EH (cell line): ENCODE measurements around the gene UNC13B.
"Not testable (repeated sequence)": the region's sequence is repeated elsewhere in the genome, so short reads cannot be mapped to it uniquely, and the experiment has no call there.

Experiments used
- DNase-seq: peaks from one replicate; pipeline ENCODE4 v3.0.0-alpha.2; 2015; ENCODE audit warnings: low read depth

UNC13B gene

GRCh38 chr9:35380039-35380438 lies 218.2 kb downstream of the UNC13B start:
- no peak for DNase-seq

GRCh38 chr9:35380619-35381018 lies 218.8 kb downstream of the UNC13B start:
- DNase-seq: no peak

GRCh38 chr9:35385042-35385441 lies 223.2 kb downstream of the UNC13B start:
- DNase-seq: peak; percentile 73

GRCh38 chr9:35395076-35395705 lies 233.4 kb downstream of the UNC13B start:
- no peak for DNase-seq

GRCh38 chr9:35395706-35396101 lies 233.9 kb downstream of the UNC13B start:
- no peak for DNase-seq

- no peak for DNase-seq
Measured at GRCh38 chr9:35396560-35397215, 234.9 kb downstream of the UNC13B start.

- DNase-seq: no peak
Measured at GRCh38 chr9:35397216-35397698, 235.4 kb downstream of the UNC13B start.

GRCh38 chr9:35397923-35398322 lies 236.1 kb downstream of the UNC13B start:
- no peak for DNase-seq

GRCh38 chr9:35398651-35399335 lies 237.0 kb downstream of the UNC13B start:
- no peak for DNase-seq

- DNase-seq: no peak
Measured at GRCh38 chr9:35404865-35405264, 243.1 kb downstream of the UNC13B start.

GRCh38 chr9:35406183-35406959 lies 244.6 kb downstream of the UNC13B start:
- DNase-seq: no peak

- DNase-seq: no peak
Measured at GRCh38 chr9:35407846-35408245, 246.0 kb downstream of the UNC13B start.

- not testable (repeated sequence) for DNase-seq
Measured at GRCh38 chr9:35409434-35409833, 247.6 kb downstream of the UNC13B start.

GRCh38 chr9:35414889-35415288 lies 253.1 kb downstream of the UNC13B start:
- DNase-seq: peak; percentile 14

- DNase-seq: peak; percentile 4
Measured at GRCh38 chr9:35415402-35416097, 253.7 kb downstream of the UNC13B start.

- DNase-seq: no peak
Measured at GRCh38 chr9:35416098-35416427, 254.3 kb downstream of the UNC13B start.

GRCh38 chr9:35422346-35422745 lies 260.5 kb downstream of the UNC13B start:
- no peak for DNase-seq

GRCh38 chr9:35422753-35423152 lies 260.9 kb downstream of the UNC13B start:
- no peak for DNase-seq

- no peak for DNase-seq
Measured at GRCh38 chr9:35423499-35423898, 261.7 kb downstream of the UNC13B start.

- no peak for DNase-seq
Measured at GRCh38 chr9:35424356-35425352, 262.8 kb downstream of the UNC13B start.

GRCh38 chr9:35426627-35427026 lies 264.8 kb downstream of the UNC13B start:
- no peak for DNase-seq
